SU-DHL-6 (cell line): ENCODE measurements around the gene ING1.
"Not testable (repeated sequence)": the region's sequence is repeated elsewhere in the genome, so short reads cannot be mapped to it uniquely, and the experiment has no call there.

ENCODE experiments used
- H2AFZ ChIP-seq: fragments of 200-600 bp; sonication (generic); 2 replicates; pipeline ENCODE4 v1.6.1; 2014; ENCODE audit warnings: low read depth, mild to moderate bottlenecking, moderate library complexity, mixed read lengths, antibody characterized with exemption, low read length; ENCODE audit not compliant: severe bottlenecking
- H3F3A ChIP-seq: fragments of 200-600 bp; shearing (Covaris generic); 2 replicates; pipeline ENCODE4 v1.6.0; 2016; ENCODE audit warnings: antibody characterized with exemption, mild to moderate bottlenecking; ENCODE audit not compliant: insufficient read depth
- H3K27ac ChIP-seq: fragments of 200-600 bp; sonication (generic); 2 replicates; pipeline ENCODE4 v1.5.1; 2016; ENCODE audit warnings: low read depth, mild to moderate bottlenecking, low read length, moderate library complexity, mixed read lengths
- H3K27me3 ChIP-seq: fragments of 200-600 bp; sonication (generic), shearing (Covaris generic); 2 replicates; pipeline ENCODE4 v1.6.0; 2014; ENCODE audit warnings: mild to moderate bottlenecking, low read length
- H3K36me3 ChIP-seq: fragments of 200-600 bp; sonication (generic); 2 replicates; pipeline ENCODE4 v1.6.1; 2014; ENCODE audit warnings: mild to moderate bottlenecking, low read length, mixed read lengths
- H3K4me2 ChIP-seq: fragments of 300-600, 200-600 bp; shearing (Covaris generic), sonication (generic); 2 replicates; pipeline ENCODE4 v1.6.0; 2014; ENCODE audit warnings: low read length, low read depth, mild to moderate bottlenecking; ENCODE audit not compliant: poor library complexity, severe bottlenecking
- H3K4me3 ChIP-seq: fragments of 200-600 bp; sonication (generic); 2 replicates; pipeline ENCODE4 v1.5.1; 2014; ENCODE audit warnings: antibody characterized with exemption, low read length, mild to moderate bottlenecking, mixed read lengths; ENCODE audit not compliant: insufficient read depth, poor library complexity, severe bottlenecking
- H3K79me2 ChIP-seq: fragments of 200-600 bp; sonication (generic); 2 replicates; pipeline ENCODE4 v1.6.1; 2014; ENCODE audit warnings: mild to moderate bottlenecking, low read length, moderate library complexity; ENCODE audit not compliant: insufficient read depth
- H3K9ac ChIP-seq: fragments of 200-600 bp; sonication (generic); 2 replicates; pipeline ENCODE4 v1.7.0; 2014; ENCODE audit warnings: mild to moderate bottlenecking, low read length
- H3K9me2 ChIP-seq: fragments of 200-600 bp; sonication (generic); replicated peaks from 2 replicates; pipeline ENCODE4 v1.6.1; 2014; ENCODE audit warnings: low read length; ENCODE audit not compliant: insufficient read depth
- H3K9me3 ChIP-seq: fragments of 200-600 bp; sonication (generic); 2 replicates; pipeline ENCODE4 v1.6.1; 2014; ENCODE audit warnings: low read length, mixed read lengths; ENCODE audit not compliant: insufficient read depth
- H4K20me1 ChIP-seq: fragments of 200-600 bp; sonication (generic); 2 replicates; pipeline ENCODE4 v1.6.1; 2014; ENCODE audit warnings: low read depth, mild to moderate bottlenecking, antibody characterized with exemption, low read length, moderate library complexity, mixed read lengths
- EZH2phosphoT487 ChIP-seq: fragments of 200-600 bp; sonication (generic), shearing (Covaris generic); conservative IDR thresholded peaks from 2 replicates; pipeline ENCODE4 v1.6.1; 2018; ENCODE audit warnings: mild to moderate bottlenecking, antibody characterized with exemption, low read length, moderate library complexity, mixed read lengths
- TF ChIP-seq, protein P1 (sequence below): fragments of 200-600 bp; sonication (generic); IDR thresholded peaks from one replicate; pipeline ENCODE4 v1.5.1; 2017; ENCODE audit warnings: antibody characterized with exemption, mild to moderate bottlenecking, low read length, moderate library complexity; ENCODE audit not compliant: insufficient read depth, poor library complexity, severe bottlenecking

The ING1 gene

DNA sequence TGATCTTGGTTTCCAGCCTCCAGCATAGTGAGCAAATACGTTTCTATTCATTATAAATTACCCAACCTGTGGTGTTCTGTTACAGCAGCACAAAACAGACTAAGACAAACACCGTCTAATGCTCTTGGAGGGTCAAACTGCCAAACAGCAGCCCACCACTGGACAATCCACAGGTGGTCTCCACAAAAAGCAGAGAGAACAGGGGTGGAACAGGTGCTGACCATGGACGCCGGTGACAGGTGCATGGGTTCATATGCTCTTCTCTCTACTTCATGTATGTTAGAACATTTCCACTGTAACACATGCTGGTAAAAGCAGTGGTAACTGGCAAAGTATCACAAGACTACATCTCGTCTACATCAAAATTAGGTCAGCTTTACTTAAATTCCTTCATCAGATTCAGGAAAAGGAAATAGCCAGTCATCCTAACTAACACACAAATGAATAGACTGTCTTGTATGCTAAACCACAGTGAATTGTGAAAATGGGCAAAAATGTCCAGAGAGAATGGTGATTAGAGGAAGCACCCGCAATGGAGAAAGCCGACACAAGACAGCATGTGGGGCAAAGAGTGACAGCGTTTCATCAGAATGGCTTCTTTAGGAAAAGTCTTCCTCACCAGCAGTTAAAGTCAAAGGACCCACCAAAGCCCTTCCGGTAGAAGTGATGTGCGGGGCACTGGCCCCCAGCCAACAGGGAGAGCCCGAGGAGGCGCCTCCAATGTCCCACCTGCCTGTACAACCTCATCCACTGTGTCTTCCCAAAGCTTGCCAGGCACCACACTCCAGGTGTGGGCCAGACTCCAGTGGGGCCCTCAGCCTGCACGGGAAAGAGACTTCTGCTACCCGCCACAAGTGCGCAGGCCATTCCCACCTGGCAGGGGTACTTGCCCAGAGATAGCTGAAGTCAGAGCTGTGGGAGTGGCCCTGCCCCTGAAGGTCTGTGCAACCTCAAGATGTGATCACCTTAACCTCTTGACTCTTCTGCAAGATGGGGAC, 14.1 kb upstream of the ING1 start:
- Histone ChIP-seq H4K20me1 (no peaks in the 10 kb centered on the region), H2AFZ (no peak overlapping the region), H3K4me3 (no peak overlapping the region), H3K9me2 (no peaks in the 10 kb centered on the region), H3K9me3 (no peaks in the 10 kb centered on the region), H3K4me2 (peak overlapping the region; percentile 8), H3K27ac (peak overlapping the region; percentile 67), H3K27me3 (no peaks in the 10 kb centered on the region), H3K9ac (no peak overlapping the region), H3K36me3 (peaks cover 13% of the 10 kb centered on the region), H3K79me2 (peaks cover 14% of the 10 kb centered on the region), H3F3A (no peaks in the 10 kb centered on the region)
- TF ChIP-seq, protein P1, sequence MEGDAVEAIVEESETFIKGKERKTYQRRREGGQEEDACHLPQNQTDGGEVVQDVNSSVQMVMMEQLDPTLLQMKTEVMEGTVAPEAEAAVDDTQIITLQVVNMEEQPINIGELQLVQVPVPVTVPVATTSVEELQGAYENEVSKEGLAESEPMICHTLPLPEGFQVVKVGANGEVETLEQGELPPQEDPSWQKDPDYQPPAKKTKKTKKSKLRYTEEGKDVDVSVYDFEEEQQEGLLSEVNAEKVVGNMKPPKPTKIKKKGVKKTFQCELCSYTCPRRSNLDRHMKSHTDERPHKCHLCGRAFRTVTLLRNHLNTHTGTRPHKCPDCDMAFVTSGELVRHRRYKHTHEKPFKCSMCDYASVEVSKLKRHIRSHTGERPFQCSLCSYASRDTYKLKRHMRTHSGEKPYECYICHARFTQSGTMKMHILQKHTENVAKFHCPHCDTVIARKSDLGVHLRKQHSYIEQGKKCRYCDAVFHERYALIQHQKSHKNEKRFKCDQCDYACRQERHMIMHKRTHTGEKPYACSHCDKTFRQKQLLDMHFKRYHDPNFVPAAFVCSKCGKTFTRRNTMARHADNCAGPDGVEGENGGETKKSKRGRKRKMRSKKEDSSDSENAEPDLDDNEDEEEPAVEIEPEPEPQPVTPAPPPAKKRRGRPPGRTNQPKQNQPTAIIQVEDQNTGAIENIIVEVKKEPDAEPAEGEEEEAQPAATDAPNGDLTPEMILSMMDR, result no peak
- TF ChIP-seq EZH2phosphoT487, result no peak

DNA sequence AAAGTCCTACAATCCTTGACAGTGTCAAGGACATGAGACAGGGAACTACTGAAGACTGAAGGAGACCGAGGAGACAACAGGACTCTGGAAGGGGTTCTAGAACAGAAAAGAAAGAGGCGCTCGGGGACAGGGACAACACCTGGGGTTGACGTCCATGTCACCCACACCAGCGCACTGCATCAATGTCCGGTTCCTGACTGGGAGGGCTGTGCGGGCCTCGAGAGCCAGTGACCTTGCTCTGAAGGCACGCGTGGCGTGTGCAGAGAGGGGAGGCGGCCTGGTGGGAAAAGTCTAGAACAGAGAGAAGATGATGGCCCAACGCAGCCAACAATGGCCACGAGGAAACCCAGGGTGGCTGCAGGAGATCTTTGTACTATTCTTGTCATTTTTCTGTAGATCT, 13.3 kb upstream of the ING1 start:
- TF ChIP-seq, protein P1, result no peak
- TF ChIP-seq EZH2phosphoT487, result no peak
- Histone ChIP-seq H3K27ac (no peak overlapping the region), H3K36me3 (peaks cover 13% of the 10 kb centered on the region)

DNA sequence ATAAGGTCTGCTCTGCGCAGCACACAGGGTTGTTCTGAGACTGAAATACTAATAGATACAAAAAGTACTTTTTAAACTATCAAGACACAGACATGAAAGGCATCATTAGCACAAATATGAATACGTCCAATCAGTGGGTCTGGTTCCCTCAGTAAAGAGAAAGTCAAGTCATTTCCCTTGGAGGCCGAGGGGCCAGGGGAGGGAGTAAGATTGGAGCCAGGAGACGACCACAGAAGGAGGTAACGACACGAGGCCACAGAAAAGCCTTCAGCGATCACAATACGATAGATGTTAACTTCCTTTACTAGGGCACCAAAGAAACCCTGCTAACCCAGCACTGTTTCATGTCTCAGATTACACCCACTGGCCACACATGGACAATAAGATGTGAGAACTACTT, 12.9 kb upstream of the ING1 start:
- H3K9me2 ChIP-seq, result no peaks in the 10 kb centered on the region

More for the DNA sequence above, 13.3 kb upstream of the ING1 start:
- Histone ChIP-seq H3F3A (no peaks in the 10 kb centered on the region), H4K20me1 (no peaks in the 10 kb centered on the region), H3K4me2 (no peak overlapping the region), H3K9me3 (no peaks in the 10 kb centered on the region), H3K9ac (no peak overlapping the region), H3K4me3 (no peak overlapping the region), H3K27me3 (no peaks in the 10 kb centered on the region), H3K79me2 (peaks cover 21% of the 10 kb centered on the region), H2AFZ (no peak overlapping the region), H3K9me2 (no peaks in the 10 kb centered on the region)

DNA sequence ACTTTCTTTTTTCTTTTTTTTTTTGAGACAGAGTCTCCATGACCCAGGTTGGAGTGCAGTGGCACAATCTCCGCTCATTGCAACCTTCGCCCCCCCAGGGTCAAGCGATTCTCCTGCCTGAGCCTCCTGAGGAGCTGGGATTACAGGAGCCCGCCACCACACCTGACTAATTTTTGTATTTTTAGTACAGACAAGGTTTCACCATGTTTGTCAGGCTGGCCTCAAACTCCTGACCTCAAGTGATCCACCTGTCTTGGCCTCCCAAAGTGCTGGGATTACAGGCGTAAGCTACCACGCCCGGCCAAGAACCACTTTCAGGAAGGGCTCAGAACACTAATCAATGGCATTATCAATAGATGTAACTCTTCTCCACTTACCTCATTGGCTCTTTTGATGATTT, 12.4 kb upstream of the ING1 start:
- not testable (repeated sequence) for H4K20me1 ChIP-seq, H3K9ac ChIP-seq, H2AFZ ChIP-seq, H3K27me3 ChIP-seq, H3K4me3 ChIP-seq, H3F3A ChIP-seq, H3K4me2 ChIP-seq, H3K27ac ChIP-seq, H3K9me2 ChIP-seq, H3K9me3 ChIP-seq
- H3K79me2 ChIP-seq, result peaks cover 26% of the 10 kb centered on the region
- H3K36me3 ChIP-seq, result peaks cover 13% of the 10 kb centered on the region

More for the DNA sequence above, 12.9 kb upstream of the ING1 start:
- H3K79me2 ChIP-seq, result peaks cover 25% of the 10 kb centered on the region
- H3K9ac ChIP-seq, result no peak overlapping the region
- no peaks in the 10 kb centered on the region for H4K20me1 ChIP-seq
- H3K9me3 ChIP-seq, result no peaks in the 10 kb centered on the region
- H3F3A ChIP-seq, result no peaks in the 10 kb centered on the region
- no peak overlapping the region for H3K4me2 ChIP-seq
- TF ChIP-seq, protein P1, result no peak
- no peak for TF ChIP-seq EZH2phosphoT487
- H3K4me3 ChIP-seq, result no peak overlapping the region
- H2AFZ ChIP-seq, result no peak overlapping the region
- H3K27ac ChIP-seq, result no peak overlapping the region
- H3K27me3 ChIP-seq, result no peaks in the 10 kb centered on the region
- peaks cover 13% of the 10 kb centered on the region for H3K36me3 ChIP-seq
